ENCODE measurements around the gene PIK3AP1. TPM values are rescaled to one million over a fixed set of nuclear protein-coding genes. Genes with fewer than 3 reads are reported as not detected.

PIK3AP1 gene
- total and polyA plus RNA-seq, 2 of the 13 experiments (the other 11 are each of a cell fraction or from before 2014, with no cell fraction given), result 3.6 to 13.8 TPM

GRCh38 chr10:96720422-96721206, at the start of gene PIK3AP1 (continued):
- TF ChIP-seq RNF219 (CRISPR knock-in tag; IDR thresholded peaks at IDR 0.05), result no peak
- no peak for TF ChIP-seq MED8 (CRISPR knock-in tag; IDR thresholded peaks at IDR 0.05; ENCODE audit: insufficient replicate concordance)
- peak; percentile 40; the same call in 1 of the 2 replicates for TF ChIP-seq HDAC2 (CRISPR knock-in tag; IDR thresholded peaks at IDR 0.05)
- no peak for TF ChIP-seq ZNF484 (CRISPR knock-in tag; IDR thresholded peaks at IDR 0.05; ENCODE audit: borderline replicate concordance, low read depth)
- TF ChIP-seq ZNF280D (CRISPR knock-in tag; IDR thresholded peaks at IDR 0.05), result 0 out of 2 replicates have a peak, but pooled peaks have one; percentile 29
- no peak for TF ChIP-seq ATF4 (CRISPR knock-in tag; IDR thresholded peaks at IDR 0.05)
